HepG2 (cell line): ENCODE measurements around the gene HHIPL1.

Experiments used
- CTCF ChIP-seq: sonication (generic); formaldehyde crosslinking; IDR thresholded peaks from 2 replicates; pipeline ENCODE4 v1.5.0; 2020; ENCODE audit warnings: mild to moderate bottlenecking, missing genetic modification reagents, moderate library complexity
- DDIT3 ChIP-seq: sonication (generic); formaldehyde crosslinking; IDR thresholded peaks from 2 replicates; pipeline ENCODE4 v1.4.0; 2020; ENCODE audit warnings: mild to moderate bottlenecking, missing genetic modification reagents
- EP300 ChIP-seq, 3 experiments: sonication (generic) in 1 of 3; formaldehyde crosslinking in 1 of 3; IDR thresholded peaks; 2 replicates each; pipeline versions ENCODE4 v1.5.1 to v1.6.1; 2011 to 2020; ENCODE audit warnings: low read depth in 2 of 3, low read length in 2 of 3, borderline replicate concordance in 1 of 3, improper control_type of control experiment in 1 of 3, mild to moderate bottlenecking in 1 of 3, missing genetic modification reagents in 1 of 3, moderate library complexity in 1 of 3
- GABPA ChIP-seq, 2 experiments: IDR thresholded peaks; 2 replicates each; pipeline ENCODE4 v1.6.1; 2011 to 2016; ENCODE audit warnings: low read depth in 2 of 2, low read length in 1 of 2, missing biosample characterization in 1 of 2, missing genetic modification characterization in 1 of 2
- KMT2A ChIP-seq: sonication (generic); formaldehyde crosslinking; IDR thresholded peaks from 2 replicates; pipeline ENCODE4 v1.4.0; 2020; ENCODE audit warnings: missing genetic modification reagents
- ZNF235 ChIP-seq: sonication (generic); formaldehyde crosslinking; IDR thresholded peaks from 2 replicates; pipeline ENCODE4 v1.8.1; 2023; ENCODE audit warnings: mild to moderate bottlenecking, missing genetic modification reagents, borderline replicate concordance
- ZNF619 ChIP-seq: sonication (generic); formaldehyde crosslinking; IDR thresholded peaks from 2 replicates; pipeline ENCODE4 v1.4.0; 2020; ENCODE audit warnings: mild to moderate bottlenecking, missing genetic modification reagents
- ZNF879 ChIP-seq: sonication (generic); formaldehyde crosslinking; IDR thresholded peaks from 2 replicates; pipeline ENCODE4 v1.8.1; 2023; ENCODE audit warnings: missing genetic modification reagents

- TF ChIP-seq ZNF879 (CRISPR knock-in tag) (no peak), GABPA (IDR thresholded peaks at IDR 0.05; ENCODE audit: low read depth, low read length) (no peak), GABPA (CRISPR knock-in tag; IDR thresholded peaks at IDR 0.05; ENCODE audit: low read depth) (no peak), ZNF619 (CRISPR knock-in tag) (no peak), CTCF (no peak), ZNF235 (no peak), KMT2A (CRISPR knock-in tag) (no peak), DDIT3 (CRISPR knock-in tag) (no peak), EP300 (IDR thresholded peaks at IDR 0.05; ENCODE audit: low read depth in 2 of 2, low read length in 2 of 2) (no peak), EP300 (CRISPR knock-in tag; IDR thresholded peaks at IDR 0.05; ENCODE audit: borderline replicate concordance) (no peak)
These were observed 31.0 kb downstream of the HHIPL1 start for GRCh38 chr14:99675951-99676350.
